CD4-positive, alpha-beta T cell treated with Interleukin-12 subunit alpha and Interleukin-12 subunit beta, for 1 hour (primary cell): ENCODE results near the gene ZNF737.
"Not testable (repeated sequence)": the region's sequence is repeated elsewhere in the genome, so short reads cannot be mapped to it uniquely, and the experiment has no call there.

ENCODE experiments used
- DNase-seq: peaks from one replicate; pipeline ENCODE4 v3.0.0-alpha.2; 2020

The ZNF737 gene

GRCh38 chr19:20565321-20566018, at the start of gene ZNF737:
Gene ZNF737, minus strand, starts transcription at chr19:20565781. Its CDS starts 141 bp downstream, at chr19:20565640.
- DNase-seq: peak; percentile 94

- DNase-seq: not testable (repeated sequence)
Measured at GRCh38 chr19:20614971-20615370, 49.4 kb upstream of the ZNF737 start.

GRCh38 chr19:20612711-20613316, 47.2 kb upstream of the ZNF737 start:
- no peak for DNase-seq

- DNase-seq: no peak
Measured at GRCh38 chr19:20611866-20612265, 46.3 kb upstream of the ZNF737 start.

GRCh38 chr19:20607943-20608342, 42.4 kb upstream of the ZNF737 start:
- no peak for DNase-seq

- no peak for DNase-seq
Measured at GRCh38 chr19:20558571-20558970, 7.0 kb downstream of the ZNF737 start.

- no peak for DNase-seq
Measured at GRCh38 chr19:20558011-20558410, 7.6 kb downstream of the ZNF737 start.

- not testable (repeated sequence) for DNase-seq
Measured at GRCh38 chr19:20544667-20545333, 20.8 kb downstream of the ZNF737 start.

GRCh38 chr19:20530303-20530702, 35.3 kb downstream of the ZNF737 start:
- not testable (repeated sequence) for DNase-seq

GRCh38 chr19:20513189-20513904, 52.2 kb downstream of the ZNF737 start:
- DNase-seq: peak; percentile 1

- no peak for DNase-seq
Measured at GRCh38 chr19:20503476-20503875, 62.1 kb downstream of the ZNF737 start.
